H9 (cell line): ENCODE results near the gene ZRANB3. TPM values are rescaled to one million over a fixed set of nuclear protein-coding genes. Genes with fewer than 3 reads are reported as not detected.

Source experiments
- DNase-seq: peaks from one replicate; pipeline ENCODE4 v3.0.0-alpha.2; 2017
- H2AFZ ChIP-seq: one replicate; pipeline ENCODE4 v1.6.1; 2013; ENCODE audit warnings: mild to moderate bottlenecking, low read length, control low read depth, moderate library complexity
- H2AK5ac ChIP-seq: 2 replicates; pipeline ENCODE4 v1.6.1; 2013; ENCODE audit warnings: low read length, control low read depth, mixed read lengths; ENCODE audit not compliant: insufficient read length
- H2BK120ac ChIP-seq: one replicate; pipeline ENCODE4 v1.6.1; 2013; ENCODE audit warnings: low read depth, mild to moderate bottlenecking, low read length, control low read depth, inconsistent platforms; ENCODE audit not compliant: poor library complexity, severe bottlenecking
- H2BK12ac ChIP-seq: 2 replicates; pipeline ENCODE4 v1.6.1; 2013; ENCODE audit warnings: low read length, control low read depth, mixed read lengths, low read depth; ENCODE audit not compliant: insufficient read length
- H2BK15ac ChIP-seq: 2 replicates; pipeline ENCODE4 v1.6.1; 2013; ENCODE audit warnings: low read depth, low read length, control low read depth
- H2BK20ac ChIP-seq: one replicate; pipeline ENCODE4 v1.6.1; 2013; ENCODE audit warnings: low read depth, mild to moderate bottlenecking, low read length, control low read depth, inconsistent platforms; ENCODE audit not compliant: poor library complexity, severe bottlenecking
- H2BK5ac ChIP-seq: 2 replicates; pipeline ENCODE4 v1.6.1; 2013; ENCODE audit warnings: low read length, control low read depth, mixed read lengths; ENCODE audit not compliant: insufficient read length
- H3K14ac ChIP-seq: 2 replicates; pipeline ENCODE4 v1.6.1; 2013; ENCODE audit warnings: low read length, control low read depth; ENCODE audit not compliant: insufficient read depth
- H3K18ac ChIP-seq: 2 replicates; pipeline ENCODE4 v1.6.1; 2013; ENCODE audit warnings: low read depth, mild to moderate bottlenecking, mixed read lengths, low read length, control low read depth; ENCODE audit not compliant: insufficient read length
- H3K23ac ChIP-seq: 2 replicates; pipeline ENCODE4 v1.6.1; 2013; ENCODE audit warnings: low read length, control low read depth, mixed read lengths, low read depth; ENCODE audit not compliant: insufficient read length
- H3K23me2 ChIP-seq: 2 replicates; pipeline ENCODE4 v1.6.1; 2013; ENCODE audit warnings: low read depth, mild to moderate bottlenecking, mixed read lengths, low read length, control low read depth; ENCODE audit not compliant: insufficient read length, poor library complexity, severe bottlenecking
- H3K27ac ChIP-seq: 2 replicates; pipeline ENCODE4 v1.5.1; 2013; ENCODE audit warnings: low read length, control low read depth, mixed read lengths, low read depth; ENCODE audit not compliant: insufficient read length
- H3K27me3 ChIP-seq: 2 replicates; pipeline ENCODE4 v1.6.1; 2013; ENCODE audit warnings: low read length, control low read depth, inconsistent platforms; ENCODE audit not compliant: insufficient read depth
- H3K4ac ChIP-seq: 2 replicates; pipeline ENCODE4 v1.6.1; 2013; ENCODE audit warnings: low read depth, mild to moderate bottlenecking, control low read depth, inconsistent platforms, low read length, moderate library complexity
- H3K4me1 ChIP-seq: 2 replicates; pipeline ENCODE4 v1.6.1; 2013; ENCODE audit warnings: low read length, control low read depth, inconsistent platforms; ENCODE audit not compliant: insufficient read depth
- H3K4me2 ChIP-seq: 2 replicates; pipeline ENCODE4 v1.6.1; 2013; ENCODE audit warnings: low read length, control low read depth, mixed read lengths; ENCODE audit not compliant: insufficient read length, insufficient read depth
- H3K56ac ChIP-seq: 2 replicates; pipeline ENCODE4 v1.6.1; 2013; ENCODE audit warnings: low read depth, mild to moderate bottlenecking, mixed read lengths, low read length, control low read depth; ENCODE audit not compliant: insufficient read length
- H3K79me1 ChIP-seq: 2 replicates; pipeline ENCODE4 v1.6.1; 2013; ENCODE audit warnings: low read depth, mild to moderate bottlenecking, moderate library complexity, low read length, control low read depth, inconsistent platforms; ENCODE audit not compliant: insufficient read depth, poor library complexity, severe bottlenecking
- H3K79me2 ChIP-seq: 2 replicates; pipeline ENCODE4 v1.6.1; 2013; ENCODE audit warnings: low read length, control low read depth, inconsistent platforms; ENCODE audit not compliant: insufficient read depth
- H3K9ac ChIP-seq: 2 replicates; pipeline ENCODE4 v1.6.1; 2013; ENCODE audit warnings: low read length, control low read depth, mixed read lengths; ENCODE audit not compliant: insufficient read length; ENCODE audit errors: extremely low read depth
- H3K9me3 ChIP-seq: one replicate; pipeline ENCODE4 v1.6.1; 2013; ENCODE audit warnings: low read depth, low read length, inconsistent platforms; ENCODE audit not compliant: control insufficient read depth
- H3T11ph ChIP-seq: one replicate; pipeline ENCODE4 v1.6.1; 2013; ENCODE audit warnings: mild to moderate bottlenecking, low read length, control low read depth, inconsistent platforms
- H4K20me1 ChIP-seq: one replicate; pipeline ENCODE4 v1.6.1; 2013; ENCODE audit not compliant: control insufficient read depth, insufficient read length, insufficient read depth
- H4K5ac ChIP-seq: 2 replicates; pipeline ENCODE4 v1.6.1; 2013; ENCODE audit warnings: low read depth, mild to moderate bottlenecking, mixed read lengths, low read length, control low read depth; ENCODE audit not compliant: insufficient read length
- H4K8ac ChIP-seq: replicated peaks from 2 replicates; pipeline ENCODE4 v1.6.1; 2013; ENCODE audit warnings: low read length, control low read depth, mixed read lengths, low read depth; ENCODE audit not compliant: insufficient read length
- H4K91ac ChIP-seq: 2 replicates; pipeline ENCODE4 v1.6.1; 2013; ENCODE audit warnings: low read depth, mild to moderate bottlenecking, moderate library complexity, mixed read lengths, low read length, control low read depth; ENCODE audit not compliant: insufficient read length
- H3K27ac Mint-ChIP-seq, 3 experiments: 2 replicates in 2 of 3; 3 replicates in 1 of 3; pipeline ENCODE4 v1.8.0; 2020 to 2021; ENCODE audit warnings: mixed read lengths in 3 of 3, mild to moderate bottlenecking in 1 of 3, moderate library complexity in 1 of 3
- H3K27me3 Mint-ChIP-seq: 2 replicates; pipeline ENCODE4 v1.8.0; 2021; ENCODE audit warnings: low read depth, mild to moderate bottlenecking, moderate library complexity, mixed read lengths
- H3K36me3 Mint-ChIP-seq, 3 experiments: 2 replicates in 2 of 3; 3 replicates in 1 of 3; pipeline ENCODE4 v1.8.0; 2020 to 2021; ENCODE audit warnings: low read depth in 3 of 3, mixed read lengths in 3 of 3; ENCODE audit not compliant: insufficient read depth in 1 of 3
- H3K4me1 Mint-ChIP-seq, 2 experiments: 2 replicates each; pipeline ENCODE4 v1.8.0; 2020; ENCODE audit warnings: mixed read lengths in 2 of 2
- H3K4me3 Mint-ChIP-seq, 2 experiments: 2 replicates in 1 of 2; 3 replicates in 1 of 2; pipeline ENCODE4 v1.8.0; 2020 to 2021; ENCODE audit warnings: mild to moderate bottlenecking in 2 of 2, mixed read lengths in 2 of 2, moderate library complexity in 1 of 2
- H3K9me3 Mint-ChIP-seq, 2 experiments: 2 replicates in 1 of 2; 3 replicates in 1 of 2; pipeline ENCODE4 v1.8.0; 2020; ENCODE audit warnings: mild to moderate bottlenecking in 2 of 2, mixed read lengths in 2 of 2, moderate library complexity in 1 of 2
- CTCF ChIP-seq: fragments of 200-600 bp; sonication (generic); conservative IDR thresholded peaks from 3 replicates; pipeline ENCODE4 v1.8.0; 2021; ENCODE audit warnings: antibody characterized with exemption, mild to moderate bottlenecking
- total RNA-seq: library from RNA; stranded (reverse); gene quantifications from 2 replicates; pipeline ENCODE4 v1.2.1, GENCODE V29; 2021

The ZRANB3 gene
- total RNA-seq, 1 experiment from 2014 or later: 16.7 TPM

GRCh38 chr2:135154962-135155361 lies 376.1 kb downstream of the ZRANB3 start:
- Histone ChIP-seq H2BK15ac (no peak overlapping the region), H3K27ac (no peak overlapping the region), H3K23ac (no peak overlapping the region), H3K56ac (no peak overlapping the region), H4K8ac (no peak overlapping the region), H4K5ac (no peak overlapping the region), H2AK5ac (no peak overlapping the region), H2BK120ac (no peak overlapping the region), H3K27me3 (no peaks in the 10 kb centered on the region), H3K18ac (no peak overlapping the region), H3K79me2 (no peaks in the 10 kb centered on the region), H2BK12ac (no peak overlapping the region), H3K4ac (no peak overlapping the region), H3K9ac (no peak overlapping the region), H2AFZ (no peak overlapping the region), H3K14ac (no peak overlapping the region), H3K4me2 (no peak overlapping the region), H4K20me1 (no peaks in the 10 kb centered on the region), H3K79me1 (no peaks in the 10 kb centered on the region), H3T11ph (no peak overlapping the region), H3K9me3 (no peaks in the 10 kb centered on the region), H3K23me2 (no peaks in the 10 kb centered on the region), H2BK5ac (no peak overlapping the region), H2BK20ac (no peak overlapping the region), H4K91ac (no peak overlapping the region), H3K4me1 (no peaks in the 10 kb centered on the region)
- Mint-ChIP-seq H3K4me3 (no peak overlapping the region), H3K4me1 (peaks cover 0 to 8% of the 10 kb centered on the region in 2 experiments; a peak in 1 of 4 replicates), H3K9me3 (no peaks in the 10 kb centered on the region), H3K27ac (no peak overlapping the region), H3K27me3 (no peaks in the 10 kb centered on the region), H3K36me3 (peaks cover 16 to 69% (median 50%) of the 10 kb centered on the region in 3 experiments)
- DNase-seq: no peak
- no peak for TF ChIP-seq CTCF
